Panc1 (cell line): ENCODE data around the gene MCF2L2. TPM values are rescaled to one million over a fixed set of nuclear protein-coding genes. Genes with fewer than 3 reads are reported as not detected.

ENCODE experiments used
- ATAC-seq: fragments of 200-7000 bp; cut with Tn5 transposase; 2 replicates; pipeline ENCODE4 v1.9.1; 2020; ENCODE audit warnings: mild to moderate bottlenecking, moderate library complexity
- BruUV-seq: library from RNA; stranded (reverse); fragments of 400-500 nt; replicated peaks from 2 replicates; lab custom pipeline; 2021; lab: Mats Ljungman, UMichigan
- CTCF ChIA-PET: fragments of 300-600 bp; sonication (Branson Sonifier 250); formaldehyde crosslinking; loops from one replicate; lab custom pipeline; 2022; ENCODE audit warnings: antibody characterized with exemption; lab: Charles Lee
- POLR2A ChIA-PET: fragments of 300-600 bp; sonication (Branson Sonifier 250); formaldehyde crosslinking; loops from one replicate; lab custom pipeline; 2022; ENCODE audit warnings: antibody characterized with exemption; lab: Charles Lee
- DNase-seq: peaks from one replicate; pipeline ENCODE4 v3.0.0-alpha.2; 2010; ENCODE audit warnings: low read depth, low spot score
- H3K27ac ChIP-seq: 2 replicates; pipeline ENCODE4 v1.5.1; 2011; ENCODE audit warnings: mild to moderate bottlenecking, low read length, inconsistent platforms
- H3K27me3 ChIP-seq: fragments of 200-500 bp; sonication (Bioruptor generic); 2 replicates; pipeline ENCODE4 v1.6.0; 2014; ENCODE audit warnings: low read length, inconsistent platforms; ENCODE audit not compliant: control insufficient read depth, insufficient read depth
- H3K36me3 ChIP-seq: fragments of 200-500 bp; sonication (Bioruptor generic); 2 replicates; pipeline ENCODE4 v1.5.1; 2014; ENCODE audit warnings: inconsistent platforms, mild to moderate bottlenecking, low read length, moderate library complexity; ENCODE audit not compliant: control insufficient read depth, insufficient read depth
- H3K4me1 ChIP-seq: 2 replicates; pipeline ENCODE4 v1.5.1; 2011; ENCODE audit warnings: inconsistent platforms, mild to moderate bottlenecking, low read length, moderate library complexity; ENCODE audit not compliant: control insufficient read depth, insufficient read depth
- H3K4me3 ChIP-seq, 2 experiments: 2 replicates each; pipeline ENCODE4 v1.5.1; 2011 to 2012; ENCODE audit warnings: low read depth in 2 of 2, low read length in 2 of 2, mild to moderate bottlenecking in 2 of 2, inconsistent platforms in 1 of 2, moderate library complexity in 1 of 2
- H3K9me3 ChIP-seq: fragments of 200-500 bp; sonication (Bioruptor generic); 2 replicates; pipeline ENCODE4 v1.5.1; 2014; ENCODE audit warnings: low read depth, mild to moderate bottlenecking, inconsistent platforms, low read length, moderate library complexity; ENCODE audit not compliant: control insufficient read depth, insufficient read depth
- POLR2AphosphoS5 ChIP-seq: IDR thresholded peaks from 2 replicates; pipeline ENCODE4 v1.6.1; 2012; ENCODE audit warnings: mild to moderate bottlenecking, low read depth, low read length, moderate library complexity
- SIN3A ChIP-seq: IDR thresholded peaks from 2 replicates; pipeline ENCODE4 v1.6.1; 2012; ENCODE audit warnings: low read depth, mild to moderate bottlenecking, low read length, moderate library complexity, borderline replicate concordance; ENCODE audit not compliant: insufficient read depth
- TCF7L2 ChIP-seq: IDR thresholded peaks from 2 replicates; pipeline ENCODE4 v1.6.1; 2011; ENCODE audit warnings: mild to moderate bottlenecking, low read depth, low read length, inconsistent platforms
- in situ Hi-C: cut with HindIII; loops from 2 replicates; pipeline ENCODE4 v1.10.0; 2016; ENCODE audit warnings: low sequenced_read_pairs, low pct_unique_long_range_greater_than_20kb
- intact Hi-C: fragments of 100-400 bp; cut with micrococcal nuclease; formaldehyde crosslinking; loops from one replicate; pipeline ENCODE4 v1.10.0; 2022; ENCODE audit not compliant: unreplicated experiment
- total RNA-seq: library from RNA; stranded (reverse); gene quantifications from one replicate; pipeline ENCODE4 v1.2.1, GENCODE V29; 2021; ENCODE audit not compliant: unreplicated experiment
- TF ChIP-seq, protein P1 (sequence below), 2 experiments: IDR thresholded peaks; 2 replicates each; pipeline ENCODE4 v1.6.1; 2011 to 2012; ENCODE audit warnings: low read depth in 2 of 2, control low read depth in 1 of 2, low read length in 1 of 2, mild to moderate bottlenecking in 1 of 2, moderate library complexity in 1 of 2; ENCODE audit not compliant: insufficient read depth in 1 of 2
- TF ChIP-seq, protein P2 (sequence below): fragments of 450-650 bp; IDR thresholded peaks from 2 replicates; pipeline ENCODE4 v1.5.1; 2017; ENCODE audit warnings: mild to moderate bottlenecking

Gene MCF2L2
- total RNA-seq, 1 experiment from 2014 or later, result 1.0 TPM

DNA sequence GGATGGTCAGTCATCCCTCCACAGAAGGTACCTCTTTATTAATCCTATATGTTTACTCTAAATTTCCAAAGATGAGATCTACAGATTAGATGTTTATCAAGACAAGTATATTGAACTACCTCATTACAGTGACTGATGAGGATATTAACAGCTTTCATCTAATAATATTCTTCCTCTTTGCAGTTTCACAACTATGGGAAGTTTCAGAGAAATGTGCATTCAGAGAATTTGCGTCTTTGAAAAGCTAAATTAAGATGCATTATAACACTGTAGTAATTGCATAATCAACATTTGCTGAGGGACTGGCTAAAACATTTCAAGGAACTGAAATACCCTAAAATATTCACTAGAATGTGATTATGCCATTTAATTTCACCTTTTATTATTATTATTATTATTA, 46.7 kb downstream of the MCF2L2 start:
- no TSS peak for BruUV-seq
- Histone ChIP-seq H3K36me3 (no peaks in the 10 kb centered on the region), H3K9me3 (no peaks in the 10 kb centered on the region), H3K4me3 (no peak overlapping the region), H3K4me1 (no peaks in the 10 kb centered on the region), H3K27ac (no peak overlapping the region), H3K27me3 (no peaks in the 10 kb centered on the region)
- POLR2A ChIA-PET, result interaction anchor here (0.6 to 1.3 kb wide), 2 partner anchors 197 to 279 kb away, joined by 6 to 11 read pairs; no protein-coding TSS in a partner anchor
- intact Hi-C loops, result loop anchor here (1.0 to 10.0 kb wide), 3 partner anchors 127 to 459 kb away; partner anchors contain the start of gene B3GNT5
- no peak for TF ChIP-seq POLR2AphosphoS5
- no peak for TF ChIP-seq TCF7L2
- TF ChIP-seq, protein P1, sequence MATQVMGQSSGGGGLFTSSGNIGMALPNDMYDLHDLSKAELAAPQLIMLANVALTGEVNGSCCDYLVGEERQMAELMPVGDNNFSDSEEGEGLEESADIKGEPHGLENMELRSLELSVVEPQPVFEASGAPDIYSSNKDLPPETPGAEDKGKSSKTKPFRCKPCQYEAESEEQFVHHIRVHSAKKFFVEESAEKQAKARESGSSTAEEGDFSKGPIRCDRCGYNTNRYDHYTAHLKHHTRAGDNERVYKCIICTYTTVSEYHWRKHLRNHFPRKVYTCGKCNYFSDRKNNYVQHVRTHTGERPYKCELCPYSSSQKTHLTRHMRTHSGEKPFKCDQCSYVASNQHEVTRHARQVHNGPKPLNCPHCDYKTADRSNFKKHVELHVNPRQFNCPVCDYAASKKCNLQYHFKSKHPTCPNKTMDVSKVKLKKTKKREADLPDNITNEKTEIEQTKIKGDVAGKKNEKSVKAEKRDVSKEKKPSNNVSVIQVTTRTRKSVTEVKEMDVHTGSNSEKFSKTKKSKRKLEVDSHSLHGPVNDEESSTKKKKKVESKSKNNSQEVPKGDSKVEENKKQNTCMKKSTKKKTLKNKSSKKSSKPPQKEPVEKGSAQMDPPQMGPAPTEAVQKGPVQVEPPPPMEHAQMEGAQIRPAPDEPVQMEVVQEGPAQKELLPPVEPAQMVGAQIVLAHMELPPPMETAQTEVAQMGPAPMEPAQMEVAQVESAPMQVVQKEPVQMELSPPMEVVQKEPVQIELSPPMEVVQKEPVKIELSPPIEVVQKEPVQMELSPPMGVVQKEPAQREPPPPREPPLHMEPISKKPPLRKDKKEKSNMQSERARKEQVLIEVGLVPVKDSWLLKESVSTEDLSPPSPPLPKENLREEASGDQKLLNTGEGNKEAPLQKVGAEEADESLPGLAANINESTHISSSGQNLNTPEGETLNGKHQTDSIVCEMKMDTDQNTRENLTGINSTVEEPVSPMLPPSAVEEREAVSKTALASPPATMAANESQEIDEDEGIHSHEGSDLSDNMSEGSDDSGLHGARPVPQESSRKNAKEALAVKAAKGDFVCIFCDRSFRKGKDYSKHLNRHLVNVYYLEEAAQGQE (IDR thresholded peaks at IDR 0.05; ENCODE audit: insufficient read depth in 1 of 2, low read depth in 2 of 2, low read length in 1 of 2), result no peak
- TF ChIP-seq, protein P2, sequence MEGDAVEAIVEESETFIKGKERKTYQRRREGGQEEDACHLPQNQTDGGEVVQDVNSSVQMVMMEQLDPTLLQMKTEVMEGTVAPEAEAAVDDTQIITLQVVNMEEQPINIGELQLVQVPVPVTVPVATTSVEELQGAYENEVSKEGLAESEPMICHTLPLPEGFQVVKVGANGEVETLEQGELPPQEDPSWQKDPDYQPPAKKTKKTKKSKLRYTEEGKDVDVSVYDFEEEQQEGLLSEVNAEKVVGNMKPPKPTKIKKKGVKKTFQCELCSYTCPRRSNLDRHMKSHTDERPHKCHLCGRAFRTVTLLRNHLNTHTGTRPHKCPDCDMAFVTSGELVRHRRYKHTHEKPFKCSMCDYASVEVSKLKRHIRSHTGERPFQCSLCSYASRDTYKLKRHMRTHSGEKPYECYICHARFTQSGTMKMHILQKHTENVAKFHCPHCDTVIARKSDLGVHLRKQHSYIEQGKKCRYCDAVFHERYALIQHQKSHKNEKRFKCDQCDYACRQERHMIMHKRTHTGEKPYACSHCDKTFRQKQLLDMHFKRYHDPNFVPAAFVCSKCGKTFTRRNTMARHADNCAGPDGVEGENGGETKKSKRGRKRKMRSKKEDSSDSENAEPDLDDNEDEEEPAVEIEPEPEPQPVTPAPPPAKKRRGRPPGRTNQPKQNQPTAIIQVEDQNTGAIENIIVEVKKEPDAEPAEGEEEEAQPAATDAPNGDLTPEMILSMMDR, result no peak
- no peak for TF ChIP-seq SIN3A
- DNase-seq, result no peak
- in situ Hi-C loops, result no loop called here
- CTCF ChIA-PET, result interaction anchor here (1.0 to 8.5 kb wide), 4 partner anchors 57 to 259 kb away, joined by 3 to 124 read pairs (median 8); partner anchors contain the start of gene B3GNT5
- ATAC-seq, result no peak

DNA sequence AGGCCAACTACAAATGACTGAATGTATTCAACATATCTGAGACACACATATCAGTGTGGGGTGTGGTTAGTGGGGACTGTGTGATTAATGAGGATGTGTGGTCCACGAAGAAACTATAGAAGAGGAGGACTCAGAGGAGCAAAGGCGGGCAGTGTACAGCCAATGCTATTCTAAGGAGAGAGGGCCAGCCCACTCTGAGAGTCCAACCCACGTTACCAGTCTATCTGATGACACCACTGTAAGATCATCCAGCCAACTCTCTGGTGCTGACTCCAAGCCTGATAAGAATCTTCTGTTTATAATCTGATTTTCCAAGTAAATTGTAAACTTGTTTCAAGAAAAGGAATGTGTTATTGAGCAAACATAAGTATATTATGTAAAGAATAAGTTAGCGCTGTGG, 47.2 kb downstream of the MCF2L2 start:
- in situ Hi-C loops, result no loop called here
- intact Hi-C loops, result loop anchor here (5.0 to 10.0 kb wide), 2 partner anchors 126 to 459 kb away; partner anchors contain the start of gene B3GNT5
- H3K27ac ChIP-seq, result no peak overlapping the region
- BruUV-seq, result no TSS peak
- no peak overlapping the region for H3K4me3 ChIP-seq
- no peaks in the 10 kb centered on the region for H3K27me3 ChIP-seq
- no peaks in the 10 kb centered on the region for H3K36me3 ChIP-seq
- no peaks in the 10 kb centered on the region for H3K4me1 ChIP-seq
- no peaks in the 10 kb centered on the region for H3K9me3 ChIP-seq
- ChIA-PET POLR2A (no interaction called here), CTCF (interaction anchor here (0.6 to 8.5 kb wide), 2 partner anchors 38 to 196 kb away, joined by 3 to 124 read pairs; no protein-coding TSS in a partner anchor)
- DNase-seq (no peak), ATAC-seq (no peak)
- TF ChIP-seq POLR2AphosphoS5 (no peak), TCF7L2 (no peak), SIN3A (no peak)
- TF ChIP-seq, protein P2, result no peak
- TF ChIP-seq, protein P1 (IDR thresholded peaks at IDR 0.05; ENCODE audit: insufficient read depth in 1 of 2, low read depth in 2 of 2, low read length in 1 of 2), result no peak
